NCI-H2196 treated with DMSO at 0.1 percent for 48 hours (cell line): ENCODE results near the gene CLDND1.

Experiments used
- DNase-seq: peaks from one replicate; lab custom pipeline; 2025; ENCODE audit not compliant: unreplicated experiment; lab: John Stamatoyannopoulos, UW

The CLDND1 gene

GRCh38 chr3:98551754-98552153 lies 29.1 kb upstream of the CLDND1 start:
- DNase-seq: no peak

DNA sequence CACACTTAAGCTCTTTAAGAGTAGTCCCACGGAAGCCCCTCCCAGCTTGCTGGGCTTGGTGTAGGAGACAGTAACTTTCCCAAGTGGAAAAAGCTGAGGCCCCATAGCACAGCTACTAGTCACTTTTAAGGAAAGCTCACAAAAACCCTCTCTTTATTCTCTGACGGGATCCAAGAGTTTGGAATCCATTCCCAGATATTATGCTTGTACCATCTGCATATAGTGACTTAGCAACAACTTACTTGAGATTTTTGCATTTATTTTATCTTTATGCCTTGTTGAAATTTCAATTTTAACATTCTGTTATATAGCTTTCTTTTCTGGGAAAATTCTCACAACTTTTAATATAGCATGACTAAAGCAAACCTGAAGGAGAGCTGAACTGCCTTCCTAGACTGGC lies 28.5 kb upstream of the CLDND1 start:
- DNase-seq: no peak

- no peak for DNase-seq
Observed at GRCh38 chr3:98550833-98551232, 28.1 kb upstream of the CLDND1 start.

GRCh38 chr3:98548544-98548943 lies 25.8 kb upstream of the CLDND1 start:
- DNase-seq: no peak

DNA sequence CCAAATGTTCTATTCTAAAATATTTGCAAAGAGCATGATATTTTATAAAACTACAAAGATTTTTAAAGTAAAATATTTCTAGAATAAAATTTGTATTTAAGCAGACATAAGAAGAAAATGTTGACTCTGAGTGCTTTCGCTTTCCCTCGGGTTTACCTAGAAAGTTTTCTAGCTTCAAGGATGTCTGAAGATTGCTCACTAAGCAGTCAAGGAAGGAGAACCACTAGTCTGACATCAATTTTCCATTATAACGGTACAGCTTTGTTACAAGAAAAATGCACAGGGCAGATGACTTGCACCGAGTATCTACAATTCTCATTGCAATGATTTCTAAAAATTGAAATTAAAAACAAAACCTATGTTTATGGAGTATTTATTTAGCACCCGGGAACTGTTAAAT lies 23.2 kb upstream of the CLDND1 start:
- no peak for DNase-seq

DNA sequence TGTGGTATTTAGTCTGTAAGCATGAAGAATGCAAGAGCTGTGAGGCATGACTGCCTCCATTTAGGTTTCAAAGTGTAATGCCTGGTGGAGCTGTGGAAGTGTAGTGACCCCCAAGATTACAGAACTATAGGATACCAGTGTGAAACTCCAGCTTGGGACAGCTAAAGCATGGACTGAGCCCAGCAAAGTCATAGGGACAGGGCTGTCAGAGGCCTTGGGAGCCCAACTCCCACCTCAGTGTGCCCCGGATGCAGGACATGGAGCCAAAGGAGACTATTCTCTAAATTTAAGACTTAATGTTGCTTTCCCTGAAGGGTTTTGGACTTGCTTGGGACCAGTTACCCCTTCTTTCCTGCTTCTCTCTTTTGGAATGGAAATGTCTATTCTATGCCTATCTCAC lies 19.9 kb upstream of the CLDND1 start:
- DNase-seq: no peak

DNA sequence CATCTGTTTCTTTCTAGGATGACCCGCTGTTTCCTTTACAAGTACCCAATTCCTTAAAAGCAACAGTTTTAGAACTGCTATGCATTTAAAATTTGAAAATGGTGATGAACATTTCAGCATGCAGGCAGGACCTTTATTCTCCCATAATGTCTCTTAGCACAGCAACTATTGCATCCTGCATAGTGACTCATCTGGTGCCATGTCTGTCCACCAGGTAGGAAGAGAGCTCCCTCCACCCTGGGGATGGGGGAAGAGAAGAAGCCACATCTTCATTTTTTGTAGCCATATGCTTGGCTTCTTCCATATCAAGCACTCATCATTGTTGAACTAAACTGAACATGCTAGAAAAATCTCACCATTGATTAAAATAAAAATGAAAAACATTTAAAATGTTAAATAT lies 19.0 kb upstream of the CLDND1 start:
- DNase-seq: no peak

GRCh38 chr3:98540346-98540745 lies 17.6 kb upstream of the CLDND1 start:
- DNase-seq: no peak

GRCh38 chr3:98536456-98537017 lies 13.8 kb upstream of the CLDND1 start:
- no peak for DNase-seq

DNA sequence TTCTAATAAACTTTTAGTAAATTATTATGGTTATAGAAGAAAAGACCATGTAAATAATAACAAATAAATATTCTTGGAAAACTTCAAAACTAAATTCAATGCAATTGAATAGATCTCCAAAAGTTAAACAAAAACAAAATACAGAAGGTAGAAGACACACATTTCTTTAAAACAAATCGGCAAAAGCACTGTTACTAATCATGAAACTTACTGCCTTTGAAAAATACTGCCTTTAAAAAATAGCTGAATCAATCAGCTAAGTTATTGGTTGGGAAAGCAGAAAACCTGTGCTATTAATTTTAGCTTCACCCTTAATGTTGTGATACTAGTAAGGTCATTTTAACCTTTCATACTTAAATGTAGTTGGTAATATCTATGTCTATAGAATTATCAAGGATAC lies 12.0 kb upstream of the CLDND1 start:
- DNase-seq: no peak

- no peak for DNase-seq
Observed at GRCh38 chr3:98534168-98534567, 11.5 kb upstream of the CLDND1 start.

DNA sequence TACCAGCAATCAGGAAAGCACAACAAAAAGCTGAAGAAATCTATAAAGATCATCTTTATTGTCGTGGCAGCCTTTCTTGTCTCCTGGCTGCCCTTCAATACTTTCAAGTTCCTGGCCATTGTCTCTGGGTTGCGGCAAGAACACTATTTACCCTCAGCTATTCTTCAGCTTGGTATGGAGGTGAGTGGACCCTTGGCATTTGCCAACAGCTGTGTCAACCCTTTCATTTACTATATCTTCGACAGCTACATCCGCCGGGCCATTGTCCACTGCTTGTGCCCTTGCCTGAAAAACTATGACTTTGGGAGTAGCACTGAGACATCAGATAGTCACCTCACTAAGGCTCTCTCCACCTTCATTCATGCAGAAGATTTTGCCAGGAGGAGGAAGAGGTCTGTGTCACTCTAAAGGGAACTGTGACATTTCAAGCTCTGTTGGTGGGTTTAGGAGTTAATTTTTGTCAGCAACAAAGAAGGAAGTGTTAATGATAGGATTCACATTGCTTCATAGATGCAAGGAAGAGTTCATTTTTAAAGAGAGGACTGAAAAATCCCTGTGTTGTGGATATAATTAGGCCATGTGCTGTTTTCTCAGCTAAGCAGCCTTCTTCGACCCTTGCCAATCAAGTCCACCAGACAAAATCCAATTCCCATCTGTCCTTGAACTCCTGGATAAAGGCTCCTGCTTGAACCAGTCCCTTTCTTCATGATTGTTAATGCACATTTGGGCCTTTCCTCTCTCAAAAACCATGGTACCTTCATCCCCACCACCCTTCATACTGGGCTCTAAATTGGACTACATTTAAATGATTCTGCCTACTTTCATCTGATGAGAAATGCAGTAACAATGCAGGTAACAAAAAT lies 10.2 kb upstream of the CLDND1 start:
- no peak for DNase-seq

DNA sequence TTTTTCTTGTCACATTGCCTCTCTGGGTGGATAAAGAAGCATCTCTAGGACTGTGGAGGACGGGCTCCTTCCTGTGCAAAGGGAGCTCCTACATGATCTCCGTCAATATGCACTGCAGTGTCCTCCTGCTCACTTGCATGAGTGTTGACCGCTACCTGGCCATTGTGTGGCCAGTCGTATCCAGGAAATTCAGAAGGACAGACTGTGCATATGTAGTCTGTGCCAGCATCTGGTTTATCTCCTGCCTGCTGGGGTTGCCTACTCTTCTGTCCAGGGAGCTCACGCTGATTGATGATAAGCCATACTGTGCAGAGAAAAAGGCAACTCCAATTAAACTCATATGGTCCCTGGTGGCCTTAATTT lies 9.6 kb upstream of the CLDND1 start:
- DNase-seq: no peak

DNA sequence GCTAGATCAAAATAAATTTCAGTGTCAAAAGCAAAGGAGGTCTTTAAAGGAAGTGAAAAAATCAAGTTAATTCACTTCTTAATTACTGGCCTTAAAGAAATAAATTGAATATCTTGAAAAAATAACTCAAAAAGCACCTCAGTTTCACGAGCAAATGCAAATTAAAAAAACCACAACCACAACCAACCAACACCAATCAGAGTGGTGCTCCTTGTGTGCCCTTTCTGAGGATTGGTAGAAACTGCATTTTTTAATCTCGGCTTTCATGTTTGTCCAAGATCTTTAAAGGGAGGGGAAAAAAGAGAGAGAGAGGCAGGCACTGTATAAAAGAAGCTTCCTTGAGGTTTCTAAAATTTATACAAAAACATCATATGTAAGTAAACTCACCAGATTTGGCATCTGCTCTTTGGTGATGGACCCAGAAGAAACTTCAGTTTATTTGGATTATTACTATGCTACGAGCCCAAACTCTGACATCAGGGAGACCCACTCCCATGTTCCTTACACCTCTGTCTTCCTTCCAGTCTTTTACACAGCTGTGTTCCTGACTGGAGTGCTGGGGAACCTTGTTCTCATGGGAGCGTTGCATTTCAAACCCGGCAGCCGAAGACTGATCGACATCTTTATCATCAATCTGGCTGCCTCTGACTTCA lies 9.0 kb upstream of the CLDND1 start, which contains the start of gene GPR15:
Gene GPR15, plus strand, starts transcription at position 357 of the 653 bp plus-strand sequence. Its CDS starts 56 bp downstream, at position 413.
- DNase-seq: no peak

GRCh38 chr3:98530676-98531075 lies 8.0 kb upstream of the CLDND1 start:
- no peak for DNase-seq

GRCh38 chr3:98529856-98530459 lies 7.3 kb upstream of the CLDND1 start:
- no peak for DNase-seq

DNA sequence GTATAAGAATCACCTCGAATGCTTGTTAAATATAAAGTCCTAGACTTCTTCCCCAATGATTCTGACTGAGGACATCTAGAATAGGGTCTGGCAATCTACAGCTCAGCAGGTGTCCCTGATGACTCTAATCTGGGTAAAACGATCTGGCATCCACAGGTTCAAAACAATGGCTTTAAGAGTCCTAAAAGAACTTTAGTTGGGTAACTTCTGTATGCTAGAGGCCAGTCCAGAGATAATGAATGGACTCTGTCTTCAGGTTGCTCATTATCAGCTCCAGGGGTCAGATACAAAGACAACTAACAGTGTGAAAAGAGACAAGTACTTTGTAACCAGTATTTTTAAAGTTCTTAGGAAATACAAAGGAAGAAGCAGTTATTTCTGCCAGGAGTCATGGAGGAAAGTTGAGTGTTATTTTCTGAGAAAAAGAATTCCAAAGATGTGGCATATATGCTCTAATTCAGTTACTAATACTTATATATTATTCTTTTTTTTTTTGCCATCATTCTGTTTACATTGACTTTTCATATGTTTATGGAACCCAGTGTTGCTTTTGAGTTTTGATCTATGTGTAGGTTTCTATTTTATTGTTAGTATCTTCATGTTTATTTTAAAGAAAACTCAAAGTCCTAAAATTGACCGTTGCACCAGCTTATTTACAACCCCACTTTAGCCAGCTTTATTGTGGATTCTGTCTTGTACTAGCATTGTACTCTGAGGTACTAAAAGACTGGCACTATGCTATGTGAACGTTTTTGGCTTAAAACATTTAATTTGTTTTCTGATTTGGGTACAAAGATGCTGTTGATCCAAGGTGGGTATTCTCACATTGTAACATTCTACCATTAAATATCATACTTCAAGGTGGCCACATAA lies 6.0 kb upstream of the CLDND1 start:
- DNase-seq: no peak

GRCh38 chr3:98525494-98525893 lies 2.8 kb upstream of the CLDND1 start:
- DNase-seq: no peak

DNA sequence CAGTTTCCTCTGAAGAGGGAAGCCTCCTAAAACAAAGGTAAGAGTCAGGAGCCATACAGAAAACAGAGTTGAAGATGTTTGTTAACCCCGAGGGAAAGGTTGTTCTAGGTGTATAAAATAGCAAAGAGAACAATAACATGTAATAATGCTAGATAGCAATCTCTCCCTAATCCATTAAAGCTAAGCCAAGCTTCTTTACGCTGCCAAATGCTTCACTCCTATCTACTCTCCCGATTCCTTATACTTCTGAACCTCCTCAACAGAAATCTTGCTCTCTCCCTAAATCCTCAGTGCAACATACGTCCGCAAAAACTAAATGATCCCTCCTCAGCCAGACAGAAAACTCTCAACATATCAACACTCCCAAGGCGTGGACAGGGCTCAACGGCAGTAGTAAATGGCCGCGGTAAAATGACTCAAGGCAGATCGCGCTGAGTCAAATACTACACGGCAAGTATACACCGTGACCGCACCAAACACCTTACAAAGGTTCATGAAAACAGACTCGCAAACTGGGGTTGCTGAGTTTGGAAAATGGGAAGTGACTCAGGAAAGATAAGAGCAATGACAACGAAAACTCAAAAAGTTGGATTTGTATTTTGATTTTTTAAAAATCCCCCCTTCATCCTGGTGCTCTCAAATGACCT lies 682 bp downstream of the CLDND1 start:
- peak; percentile 25 for DNase-seq

GRCh38 chr3:98519351-98519750 lies 3.4 kb downstream of the CLDND1 start:
- no peak for DNase-seq
